H1 (cell line): ENCODE results near the gene CHD1L. TPM values are rescaled to one million over a fixed set of nuclear protein-coding genes. Genes with fewer than 3 reads are reported as not detected.
"Not testable (repeated sequence)": the region's sequence is repeated elsewhere in the genome, so short reads cannot be mapped to it uniquely, and the experiment has no call there.

Experiments
- CTCF ChIA-PET: fragments of 300-600 bp; sonication (Branson Sonifier 250); formaldehyde crosslinking; loops from one replicate; lab custom pipeline; 2021; ENCODE audit not compliant: partially characterized antibody; lab: Charles Lee
- POLR2A ChIA-PET: fragments of 300-600 bp; sonication (Branson Sonifier 250); formaldehyde crosslinking; loops from one replicate; lab custom pipeline; 2021; ENCODE audit warnings: inconsistent platforms; ENCODE audit not compliant: partially characterized antibody; lab: Charles Lee
- DNase-seq, 2 experiments: peaks; one replicate each; pipeline versions ENCODE4 v3.0.0 to v3.0.0-alpha.2; 2010 to 2022; ENCODE audit warnings: low spot score in 2 of 2, low read depth in 1 of 2, mixed read lengths in 1 of 2
- FAIRE-seq: peaks from 2 replicates; lab custom pipeline; 2011; peaks lifted over from hg19 to GRCh38; lab: Jason Lieb, UNC
- H2AFZ ChIP-seq: 2 replicates; pipeline ENCODE4 v1.8.1; 2012; ENCODE audit warnings: low read length, inconsistent platforms
- H2AK5ac ChIP-seq: 2 replicates; pipeline ENCODE4 v1.6.1; 2013; ENCODE audit warnings: low read depth, low read length
- H2BK120ac ChIP-seq: replicated peaks from 2 replicates; pipeline ENCODE3; 2013; ENCODE audit warnings: low read depth, low read length, inconsistent platforms
- H2BK12ac ChIP-seq: 2 replicates; pipeline ENCODE4 v1.6.1; 2013; ENCODE audit warnings: low read depth, low read length
- H2BK15ac ChIP-seq: 2 replicates; pipeline ENCODE4 v1.6.1; 2013; ENCODE audit warnings: low read length
- H2BK20ac ChIP-seq: 2 replicates; pipeline ENCODE4 v1.6.1; 2013; ENCODE audit warnings: low read length
- H2BK5ac ChIP-seq: 2 replicates; pipeline ENCODE4 v1.6.1; 2013; ENCODE audit warnings: low read depth, low read length
- H3K14ac ChIP-seq: 2 replicates; pipeline ENCODE4 v1.6.1; 2013; ENCODE audit warnings: inconsistent platforms; ENCODE audit not compliant: insufficient read length
- H3K18ac ChIP-seq: 2 replicates; pipeline ENCODE4 v1.6.1; 2013; ENCODE audit warnings: low read length; ENCODE audit errors: extremely low read depth
- H3K23ac ChIP-seq: 2 replicates; pipeline ENCODE4 v1.6.1; 2013; ENCODE audit warnings: inconsistent platforms; ENCODE audit not compliant: insufficient read length
- H3K23me2 ChIP-seq: 2 replicates; pipeline ENCODE4 v1.6.1; 2013; ENCODE audit warnings: low read depth, low read length
- H3K27ac ChIP-seq: 2 replicates; pipeline ENCODE4 v1.6.1; 2011; ENCODE audit warnings: low read depth, low read length, inconsistent platforms
- H3K27me3 ChIP-seq, 4 experiments: replicated peaks in 1 of 4; 1 replicate in 1 of 4; 2 replicates in 3 of 4; pipeline versions ENCODE4 v1.6.1 to v1.8.1; 2011 to 2013; ENCODE audit warnings: low read length in 3 of 4, mild to moderate bottlenecking in 3 of 4, inconsistent platforms in 2 of 4, mixed read lengths in 2 of 4, moderate library complexity in 1 of 4; ENCODE audit not compliant: control insufficient read depth in 3 of 4, insufficient read depth in 3 of 4; ENCODE audit errors: extremely low read depth in 1 of 4
- H3K36me3 ChIP-seq, 4 experiments: 2 replicates each; pipeline versions ENCODE4 v1.6.1 to v1.8.1; 2011 to 2013; ENCODE audit warnings: mild to moderate bottlenecking in 4 of 4, low read length in 3 of 4, moderate library complexity in 2 of 4, control low read depth in 1 of 4, inconsistent platforms in 1 of 4; ENCODE audit not compliant: insufficient read depth in 4 of 4, control insufficient read depth in 2 of 4
- H3K4ac ChIP-seq: replicated peaks from 2 replicates; pipeline ENCODE3; 2013; ENCODE audit warnings: low read length, low read depth, mixed read lengths, inconsistent platforms; ENCODE audit not compliant: insufficient read length
- H3K4me1 ChIP-seq, 4 experiments: replicated peaks in 1 of 4; 1 replicate in 1 of 4; 2 replicates in 3 of 4; pipeline versions ENCODE4 v1.6.1 to v1.8.1; 2011 to 2013; ENCODE audit warnings: low read length in 3 of 4, inconsistent platforms in 2 of 4, mixed read lengths in 1 of 4; ENCODE audit not compliant: insufficient read depth in 4 of 4, control insufficient read depth in 3 of 4
- H3K4me2 ChIP-seq, 2 experiments: 2 replicates each; pipeline versions ENCODE4 v1.6.1 to v1.8.1; 2011 to 2013; ENCODE audit warnings: low read depth in 2 of 2, low read length in 2 of 2, control low read depth in 1 of 2, inconsistent platforms in 1 of 2, mild to moderate bottlenecking in 1 of 2; ENCODE audit not compliant: insufficient read depth in 1 of 2
- H3K4me3 ChIP-seq, 4 experiments: fragments of 200-600, 300-600 bp in 1 of 4; sonication (generic), shearing (Covaris generic), sonication (Bioruptor Twin) in 1 of 4; 2 replicates each; pipeline versions ENCODE4 v1.5.1 to v1.8.1; 2011 to 2016; ENCODE audit warnings: low read length in 4 of 4, low read depth in 3 of 4, control low read depth in 2 of 4, inconsistent platforms in 2 of 4, mild to moderate bottlenecking in 2 of 4, mixed read lengths in 1 of 4, moderate library complexity in 1 of 4; ENCODE audit not compliant: insufficient read depth in 2 of 4; ENCODE audit errors: extremely low read depth in 1 of 4
- H3K56ac ChIP-seq: replicated peaks from 2 replicates; pipeline ENCODE3; 2013; ENCODE audit warnings: low read depth, mild to moderate bottlenecking, mixed read lengths, low read length, inconsistent platforms; ENCODE audit not compliant: insufficient read length
- H3K79me1 ChIP-seq: 2 replicates; pipeline ENCODE4 v1.6.1; 2013; ENCODE audit warnings: low read depth, low read length, control low read depth
- H3K79me2 ChIP-seq, 2 experiments: 2 replicates each; pipeline versions ENCODE4 v1.6.1 to v1.8.1; 2012 to 2013; ENCODE audit warnings: low read length in 2 of 2, mild to moderate bottlenecking in 2 of 2, inconsistent platforms in 1 of 2; ENCODE audit not compliant: insufficient read depth in 2 of 2, control insufficient read depth in 1 of 2
- H3K9ac ChIP-seq, 4 experiments: replicated peaks in 1 of 4; 1 replicate in 1 of 4; 2 replicates in 3 of 4; pipeline versions ENCODE4 v1.6.1 to v1.8.1; 2011 to 2013; ENCODE audit warnings: low read depth in 3 of 4, low read length in 3 of 4, control low read depth in 2 of 4, mild to moderate bottlenecking in 2 of 4, moderate library complexity in 2 of 4, inconsistent platforms in 1 of 4; ENCODE audit errors: extremely low read depth in 1 of 4
- H3K9me3 ChIP-seq, 2 experiments: 2 replicates each; pipeline versions ENCODE4 v1.6.1 to v1.8.1; 2012 to 2013; ENCODE audit warnings: mild to moderate bottlenecking in 2 of 2, moderate library complexity in 2 of 2, control low read depth in 1 of 2, inconsistent platforms in 1 of 2, low read depth in 1 of 2, low read length in 1 of 2, mixed read lengths in 1 of 2; ENCODE audit not compliant: insufficient read depth in 2 of 2
- H4K20me1 ChIP-seq, 2 experiments: replicated peaks in 1 of 2; 2 replicates each; pipeline versions ENCODE3 to v1.8.1; 2011 to 2013; ENCODE audit warnings: inconsistent platforms in 2 of 2, low read length in 2 of 2, mild to moderate bottlenecking in 1 of 2; ENCODE audit not compliant: insufficient read depth in 2 of 2, control insufficient read depth in 1 of 2
- H4K5ac ChIP-seq: 2 replicates; pipeline ENCODE4 v1.6.1; 2013; ENCODE audit warnings: low read length, low read depth, mixed read lengths, inconsistent platforms; ENCODE audit not compliant: insufficient read length
- H4K8ac ChIP-seq: 2 replicates; pipeline ENCODE4 v1.8.0; 2013; ENCODE audit warnings: mild to moderate bottlenecking, moderate library complexity, low read length, inconsistent platforms; ENCODE audit not compliant: insufficient read depth; ENCODE audit errors: extremely low read depth
- H4K91ac ChIP-seq: replicated peaks from 2 replicates; pipeline ENCODE3; 2013; ENCODE audit warnings: low read length, mixed read lengths, inconsistent platforms; ENCODE audit not compliant: insufficient read length
- WGBS, 2 experiments: shearing (Covaris generic) in 1 of 2; methylation state at CpG; one replicate each; pipeline versions ENCODE4 v1.1.6 to v1.1.7; 2013 to 2015; ENCODE audit warnings: low lambda C conversion rate in 2 of 2, mixed read lengths in 2 of 2, inconsistent platforms in 1 of 2, low coverage in 1 of 2, missing lambda C conversion rate in 1 of 2; ENCODE audit not compliant: insufficient replicate concordance in 2 of 2, insufficient coverage in 1 of 2, insufficient read length in 1 of 2; ENCODE audit errors: extremely low coverage in 1 of 2, missing lambda C conversion rate in 1 of 2; 5-methylcytosine and 5-hydroxymethylcytosine counted together
- polyA plus RNA-seq, 7 experiments: library from polyadenylated mRNA; depleted of rRNA in 3 of 7; stranded (reverse) in 5 of 7; unstranded in 2 of 7; fragments of >200 nt in 5 of 7; fragments of 200-250 nt in 2 of 7; gene quantifications; 1 replicate in 5 of 7; 2 replicates in 1 of 7; 4 replicates in 1 of 7; pipeline versions ENCODE4 v1.2.1 to v1.2.3, GENCODE V29; 2011 to 2013; ENCODE audit warnings: missing spikeins in 2 of 7, mixed read lengths in 2 of 7
- total RNA-seq: library from RNA; stranded (reverse); fragmentation: NEBNext Ultra II Directional; extraction: Animal tissue kit (Norgen Biotek cat#: 25700); gene quantifications from 2 replicates; pipeline ENCODE4 v1.2.1, GENCODE V29; 2021

Gene CHD1L
- total and polyA plus RNA-seq, 2 of the 8 experiments (the other 6 are each of a cell fraction or from before 2014, with no cell fraction given) = 20.2 to 51.2 TPM

- H2BK5ac ChIP-seq, H3K18ac ChIP-seq, H3K27me3 ChIP-seq, H4K5ac ChIP-seq, FAIRE-seq, H4K20me1 ChIP-seq, H2BK120ac ChIP-seq, H3K23me2 ChIP-seq, H3K27ac ChIP-seq, H3K4ac ChIP-seq, H2BK20ac ChIP-seq, H3K9ac ChIP-seq, H2AFZ ChIP-seq, H3K23ac ChIP-seq, DNase-seq, H2BK15ac ChIP-seq, H3K14ac ChIP-seq, H3K4me2 ChIP-seq, H3K79me1 ChIP-seq, H4K8ac ChIP-seq, H3K4me1 ChIP-seq, H3K79me2 ChIP-seq, H3K4me3 ChIP-seq, H3K36me3 ChIP-seq, H3K56ac ChIP-seq, H4K91ac ChIP-seq, H2AK5ac ChIP-seq, POLR2A ChIA-PET, H2BK12ac ChIP-seq, H3K9me3 ChIP-seq: not testable (repeated sequence)
- WGBS, 2 experiments = 96% methylated on average over 3 of the region's 3 CpGs; no CpG with 5 or more reads in 1 of the 2 experiments
- CTCF ChIA-PET = interaction anchor here (0.7 kb wide), 1 partner anchor 46 kb away, joined by 3 read pairs; no protein-coding TSS in a partner anchor
These were observed 45.2 kb upstream of the CHD1L start for GRCh38 chr1:147197324-147197723.
